NCI-H82 treated with DMSO at 0.1 percent for 48 hours (cell line): ENCODE data around the gene SMIM14.
"Not testable (repeated sequence)": the region's sequence is repeated elsewhere in the genome, so short reads cannot be mapped to it uniquely, and the experiment has no call there.

ENCODE experiments used
- DNase-seq: peaks from one replicate; lab custom pipeline; 2025; ENCODE audit not compliant: unreplicated experiment; lab: John Stamatoyannopoulos, UW

SMIM14 gene

DNA sequence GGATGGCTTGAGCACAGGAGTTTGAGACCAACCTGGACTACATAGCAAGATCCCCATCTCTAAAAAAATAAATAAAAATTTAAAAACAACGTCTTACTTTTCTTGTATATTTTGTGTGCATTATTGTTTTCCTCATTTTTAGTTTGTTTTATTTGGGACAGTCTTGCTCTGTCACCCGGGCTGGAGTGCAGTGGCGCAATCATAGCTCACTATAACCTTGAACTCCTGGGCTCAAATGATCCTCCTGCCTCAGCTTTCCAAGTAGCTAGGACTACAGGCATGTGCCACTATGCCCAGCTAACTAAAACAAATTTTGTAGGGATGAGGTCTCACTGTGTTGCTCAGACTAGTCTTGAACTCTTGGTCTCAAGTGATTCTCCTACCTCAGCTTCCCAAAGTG, 9.5 kb upstream of the SMIM14 start:
- no peak for DNase-seq

DNA sequence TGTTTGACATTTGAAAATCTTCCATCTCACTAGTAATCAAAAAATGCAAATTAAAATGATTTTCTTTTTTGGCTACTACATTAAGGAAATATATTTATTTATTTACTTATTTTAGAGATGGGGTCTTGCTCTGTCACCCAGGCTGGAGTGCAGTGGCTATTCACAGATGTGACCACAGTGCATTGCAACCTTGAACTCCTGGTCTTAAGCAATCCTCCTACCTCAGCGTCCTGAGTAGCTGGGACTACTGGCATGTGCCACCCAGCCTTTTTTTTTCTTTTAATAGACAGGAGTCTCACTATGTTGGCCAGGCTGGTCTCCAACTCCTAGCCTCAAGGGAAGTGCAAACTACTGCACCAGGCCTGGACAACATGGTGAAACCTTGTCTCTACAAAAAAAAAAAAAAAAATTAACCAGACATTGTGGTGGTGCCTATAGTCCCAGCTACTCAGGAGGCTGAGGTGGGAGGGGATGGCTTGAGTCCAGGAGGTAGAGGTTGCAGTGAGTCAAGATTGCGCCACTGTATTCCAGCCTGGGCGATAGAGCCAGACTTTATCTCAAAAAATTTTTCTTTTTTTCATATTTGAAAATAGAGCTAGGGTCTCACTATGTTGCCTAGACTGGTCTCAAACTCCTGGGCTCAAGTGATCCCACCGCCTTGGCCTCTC, 4.4 kb upstream of the SMIM14 start:
- no peak for DNase-seq

DNA sequence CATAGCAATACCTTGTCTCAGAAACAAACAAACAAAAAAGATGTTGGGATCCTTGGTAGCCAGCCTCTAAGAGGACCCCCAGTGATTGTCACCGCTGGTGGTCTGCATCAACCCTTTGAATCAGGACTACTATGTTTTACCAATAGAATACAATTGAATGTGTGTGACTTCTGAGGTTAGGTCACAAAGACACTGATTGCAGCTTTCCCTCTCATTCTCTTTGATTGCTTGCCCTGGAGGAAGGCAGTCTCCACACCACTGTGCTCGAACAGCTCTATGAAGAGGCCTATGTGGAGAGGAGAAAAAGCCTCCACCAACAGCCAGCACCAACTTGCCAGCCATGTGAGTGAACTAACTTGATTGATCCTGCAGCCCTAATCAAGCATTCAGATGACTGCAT, 2.8 kb upstream of the SMIM14 start:
- DNase-seq: no peak

DNA sequence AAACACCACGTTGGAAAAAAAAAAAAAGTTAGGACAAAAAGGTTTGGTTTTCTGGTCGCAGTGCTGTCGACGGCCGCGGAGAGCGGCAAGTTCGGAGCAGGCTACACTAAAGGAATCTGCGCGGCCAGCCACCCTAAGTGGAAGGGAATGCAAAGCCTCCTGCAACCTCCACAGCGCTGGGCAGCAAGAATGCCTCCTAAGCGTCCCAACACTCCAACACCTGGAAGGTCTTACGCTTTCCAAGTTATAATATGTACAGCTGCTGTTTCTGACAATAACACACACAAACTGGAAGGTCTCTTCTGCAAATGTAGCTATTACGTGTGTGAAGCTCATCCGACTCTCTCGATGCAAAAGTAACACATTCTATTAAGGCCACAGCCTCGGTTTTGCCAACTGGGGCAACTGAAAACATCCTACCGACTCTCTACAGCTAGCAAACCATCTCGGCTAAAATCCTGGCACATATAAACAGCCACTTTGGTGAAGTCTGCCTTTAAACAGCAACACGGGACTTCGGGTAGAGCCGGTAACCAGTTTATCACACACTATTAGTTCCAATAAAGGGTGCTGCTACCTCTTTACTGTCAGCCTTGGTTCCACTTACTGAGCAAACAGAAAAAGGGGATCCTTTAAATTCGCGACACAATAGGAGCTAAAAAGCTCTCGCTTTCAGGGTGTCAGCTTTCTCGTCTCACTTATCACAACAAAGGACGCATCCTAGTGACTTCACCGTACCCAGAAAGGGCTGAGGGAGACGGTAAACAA, 895 bp downstream of the SMIM14 start:
- DNase-seq: peak; percentile 1

DNA sequence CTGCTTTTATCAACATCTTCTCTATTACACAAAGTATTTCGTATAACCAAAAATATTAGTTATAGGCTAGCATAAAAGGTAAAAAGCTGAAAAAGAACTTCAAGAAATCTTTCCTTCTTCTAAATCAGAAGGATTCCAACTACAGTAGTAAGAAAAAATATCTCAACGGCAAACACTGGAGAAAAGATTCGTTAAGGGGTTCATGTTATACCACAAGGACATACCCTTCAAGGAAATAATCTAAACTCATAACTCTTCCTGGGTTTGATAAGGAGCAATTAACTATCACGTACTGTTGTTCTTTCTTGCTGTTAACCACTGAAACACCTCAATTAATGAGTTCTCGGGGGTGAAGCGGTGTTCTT, 1.5 kb downstream of the SMIM14 start:
- no peak for DNase-seq

DNA sequence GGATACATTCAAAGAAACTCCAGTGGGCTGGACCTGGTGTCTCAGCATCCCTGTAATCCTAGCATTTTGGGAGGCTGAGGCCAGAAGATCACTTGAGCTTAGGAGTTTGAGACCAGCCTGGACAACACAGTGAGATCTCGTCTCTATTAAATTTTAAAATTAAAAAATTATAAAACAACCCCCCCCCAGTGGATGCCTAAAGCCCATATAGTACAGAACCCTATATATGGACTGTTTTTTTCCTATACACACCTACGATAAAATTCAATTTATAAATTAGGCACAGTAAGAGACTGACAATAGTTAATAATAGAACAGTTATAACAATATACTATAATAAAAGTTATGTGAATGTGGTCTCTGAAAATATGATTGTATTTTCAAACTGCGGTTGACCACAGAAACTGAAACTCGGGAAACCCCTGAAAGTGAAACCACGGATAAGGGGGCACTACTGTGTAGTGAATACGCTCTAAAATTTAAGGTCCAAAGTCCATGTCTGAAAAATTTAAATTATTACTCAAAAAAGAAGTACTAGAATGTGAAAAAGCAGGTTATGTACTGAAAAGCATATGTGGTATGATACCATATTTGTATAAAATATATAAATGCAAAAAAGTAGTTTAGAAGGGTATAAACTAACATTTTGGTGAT, 2.0 kb downstream of the SMIM14 start:
- no peak for DNase-seq

DNA sequence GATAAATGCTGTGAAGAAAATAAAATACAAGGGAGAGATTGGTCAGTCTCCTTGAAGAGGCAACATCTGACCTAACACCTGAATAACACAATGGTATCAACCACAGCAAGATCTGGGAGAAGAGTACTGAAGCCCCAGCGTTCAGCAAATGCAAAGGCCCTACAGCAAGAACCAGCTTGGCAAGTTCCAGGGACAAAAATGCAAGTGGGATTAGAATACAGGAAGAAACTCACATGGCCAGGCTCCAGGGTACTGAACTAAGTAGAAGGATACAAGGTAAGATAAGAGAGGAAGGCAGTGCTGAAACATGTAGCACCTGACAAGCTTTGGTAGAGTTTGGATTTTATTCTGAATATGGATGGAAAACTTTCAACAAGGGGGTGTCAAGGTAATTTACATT, 3.6 kb downstream of the SMIM14 start:
- no peak for DNase-seq

DNA sequence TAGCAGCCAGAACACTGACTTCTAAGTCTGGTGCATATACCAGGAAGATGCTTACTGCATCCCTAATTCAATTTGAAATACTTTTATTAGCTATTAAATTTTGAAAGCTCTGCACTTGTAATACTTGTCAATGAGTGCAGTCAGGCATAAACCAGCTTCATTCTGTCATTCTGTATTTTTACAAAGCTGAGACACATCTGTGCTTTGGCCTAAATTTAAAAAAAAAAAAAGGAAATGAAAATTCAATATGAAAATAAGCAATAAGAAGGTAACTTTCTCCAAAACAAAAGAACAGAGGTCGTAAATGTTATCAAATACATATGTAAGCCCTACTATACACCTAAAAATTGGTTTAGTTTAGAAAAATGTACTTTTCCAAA, 7.0 kb downstream of the SMIM14 start:
- DNase-seq: no peak

DNA sequence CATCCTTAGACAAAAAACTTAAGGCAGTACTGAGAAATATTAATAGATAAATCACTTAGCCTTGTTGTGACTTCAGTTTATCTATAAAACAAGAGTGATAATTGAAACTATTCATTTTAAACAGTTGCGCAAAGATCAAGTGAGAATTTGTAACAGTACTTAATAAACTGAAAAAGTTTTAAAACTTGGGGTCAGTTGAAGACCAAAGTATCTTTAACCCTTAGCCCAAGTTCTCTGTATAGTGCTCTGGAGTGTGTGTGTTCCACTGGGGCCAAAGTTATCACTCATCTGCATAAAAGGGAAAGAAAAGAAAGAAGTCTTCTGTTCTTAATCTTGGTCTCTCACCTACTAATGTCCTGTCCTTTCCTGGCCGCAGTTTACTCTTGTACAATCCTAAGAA, 11.3 kb downstream of the SMIM14 start:
- no peak for DNase-seq

DNA sequence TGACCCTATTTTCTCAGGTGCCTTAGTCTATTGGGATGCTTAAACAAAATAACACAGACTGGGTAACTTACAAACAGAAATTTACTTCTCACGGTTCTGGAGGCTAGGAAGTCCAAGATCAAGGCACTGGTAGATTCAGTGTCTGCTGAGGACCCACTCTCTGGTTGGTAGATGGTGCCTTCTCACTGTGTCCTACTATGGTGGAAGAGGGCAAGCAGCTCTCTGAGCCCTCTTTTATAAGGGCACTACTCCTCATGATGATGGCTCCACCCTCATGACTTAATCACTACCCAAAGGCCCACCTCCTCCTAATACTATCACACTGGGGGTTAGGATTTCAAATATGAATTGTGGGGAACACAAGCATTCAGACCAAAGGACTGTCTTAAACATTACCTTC, 11.8 kb downstream of the SMIM14 start:
- no peak for DNase-seq

DNA sequence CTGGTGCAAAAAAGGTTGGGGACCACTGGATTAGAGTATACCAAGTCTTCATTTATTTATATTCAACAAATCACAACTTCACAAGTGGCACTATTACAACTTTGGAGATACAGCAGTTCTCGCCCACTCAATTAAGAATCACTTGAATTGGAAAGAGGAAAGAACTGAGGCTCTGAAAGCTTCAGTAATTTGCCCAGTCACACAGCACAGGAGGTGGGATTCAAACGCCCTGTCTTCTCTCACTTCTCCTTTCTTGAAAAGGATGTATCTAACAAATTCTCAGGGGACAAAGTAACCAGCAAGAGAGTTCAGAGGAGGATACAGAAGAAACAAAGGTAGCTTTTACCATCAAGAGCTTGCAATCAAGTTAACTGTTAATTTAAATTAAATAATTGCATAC, 12.4 kb downstream of the SMIM14 start:
- DNase-seq: no peak

DNA sequence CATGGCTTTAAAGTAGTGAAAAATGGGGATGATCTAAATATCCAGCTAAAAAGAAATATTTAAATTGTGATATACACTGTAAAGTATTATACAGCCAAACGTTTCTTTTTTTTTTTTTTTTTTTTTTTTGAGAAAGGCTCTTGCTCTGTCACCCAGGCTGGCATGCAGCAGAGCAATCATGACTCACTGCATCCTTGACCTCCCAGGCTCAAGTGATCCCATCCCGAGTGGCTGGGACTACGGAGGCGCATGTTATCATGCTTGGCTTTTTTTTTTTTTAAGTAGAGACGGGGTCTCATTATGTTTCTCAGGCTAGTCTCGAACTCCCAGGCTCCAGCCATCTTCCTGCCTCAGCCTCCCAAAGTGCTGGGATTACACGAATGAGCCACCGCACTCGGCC, 17.1 kb downstream of the SMIM14 start:
- no peak for DNase-seq

DNA sequence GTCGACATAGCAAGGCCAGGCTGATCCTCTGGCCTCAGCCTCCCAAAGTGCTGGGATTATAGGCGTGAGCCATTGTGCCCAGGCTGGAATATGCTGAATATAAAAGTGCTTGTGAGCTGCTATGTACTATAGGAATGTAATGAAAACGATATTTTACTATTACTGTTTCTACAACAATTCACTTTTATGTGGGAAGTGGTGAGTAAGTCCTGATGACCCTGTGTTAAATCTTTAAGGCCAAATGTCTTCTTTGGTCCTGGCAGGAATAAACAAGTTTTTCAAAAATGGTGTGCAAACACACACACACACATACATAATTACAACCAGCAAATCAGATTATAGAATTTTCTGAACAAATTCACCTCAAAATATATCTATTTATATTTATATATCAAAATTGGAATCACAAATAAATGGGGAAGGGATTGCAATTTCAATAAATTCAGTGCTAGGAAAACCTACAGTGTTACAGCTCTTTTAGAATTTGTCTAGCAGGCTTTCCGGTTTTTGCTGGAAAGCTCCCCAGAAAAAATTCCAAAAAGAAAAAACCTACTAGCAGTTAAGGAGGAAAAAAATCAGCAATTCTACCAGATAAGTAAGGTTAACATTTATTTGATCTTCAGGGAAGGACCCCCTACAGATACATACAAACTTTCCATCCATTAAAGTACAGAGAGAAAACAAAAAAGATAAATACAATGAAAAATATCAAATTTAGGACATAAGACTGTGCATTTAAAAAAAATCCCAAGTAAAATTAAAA, 17.9 kb downstream of the SMIM14 start:
- no peak for DNase-seq

DNA sequence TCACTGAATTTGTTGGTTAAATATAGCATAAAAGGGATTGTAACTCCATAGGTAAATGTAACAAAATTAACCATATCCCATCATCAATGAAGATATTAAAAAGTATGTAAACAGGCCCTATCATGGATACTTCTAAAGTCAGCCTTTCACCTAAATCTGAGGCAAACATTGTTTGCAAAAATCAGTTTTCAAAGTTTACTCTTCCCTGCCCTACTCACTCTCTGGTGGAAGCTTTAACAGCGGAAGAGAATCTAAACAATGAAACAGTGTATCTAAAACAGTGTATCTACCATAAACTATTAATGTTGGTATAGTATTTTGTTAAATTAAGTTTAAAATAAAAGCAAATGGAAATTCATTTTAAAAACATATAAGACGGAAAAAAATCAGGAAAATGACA, 21.1 kb downstream of the SMIM14 start:
- DNase-seq: no peak

DNA sequence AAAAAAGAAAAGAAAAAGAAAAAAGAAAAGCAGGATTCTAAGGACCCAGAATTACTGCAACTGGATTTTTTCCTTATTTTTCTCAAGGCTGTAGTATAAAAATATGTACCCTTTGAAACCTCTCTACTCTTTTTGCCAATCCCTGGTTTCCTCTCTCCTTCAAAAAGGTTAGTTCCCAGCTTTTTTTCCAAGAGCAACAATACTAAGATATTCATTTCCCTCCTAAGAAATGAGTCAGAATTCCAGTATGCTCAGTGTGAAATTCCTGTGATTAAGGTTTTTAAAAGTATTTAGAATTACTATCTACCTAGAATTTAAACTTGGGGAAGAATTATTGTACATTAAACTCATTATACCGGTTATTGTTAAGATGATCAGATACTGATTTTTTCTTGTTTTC, 22.0 kb downstream of the SMIM14 start:
- no peak for DNase-seq

DNA sequence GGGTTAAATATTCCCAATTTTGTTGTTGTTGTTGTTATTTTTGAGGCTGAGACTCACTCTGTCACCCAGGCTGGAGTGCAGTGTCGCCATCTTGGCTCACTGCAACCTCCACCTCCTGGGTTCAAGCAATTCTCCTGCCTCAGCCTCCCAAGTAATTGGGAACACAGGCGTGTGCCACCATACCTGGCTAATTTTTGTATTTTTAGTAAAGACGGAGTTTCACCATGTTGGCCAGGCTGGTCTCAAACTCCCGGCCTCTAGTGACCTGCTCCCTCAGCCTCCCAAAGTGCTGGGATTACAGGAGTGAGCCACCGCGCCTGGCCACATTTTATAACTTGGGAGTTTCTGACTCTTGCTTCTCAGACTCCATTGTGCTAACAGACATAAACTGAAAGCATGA, 22.6 kb downstream of the SMIM14 start:
- not testable (repeated sequence) for DNase-seq

DNA sequence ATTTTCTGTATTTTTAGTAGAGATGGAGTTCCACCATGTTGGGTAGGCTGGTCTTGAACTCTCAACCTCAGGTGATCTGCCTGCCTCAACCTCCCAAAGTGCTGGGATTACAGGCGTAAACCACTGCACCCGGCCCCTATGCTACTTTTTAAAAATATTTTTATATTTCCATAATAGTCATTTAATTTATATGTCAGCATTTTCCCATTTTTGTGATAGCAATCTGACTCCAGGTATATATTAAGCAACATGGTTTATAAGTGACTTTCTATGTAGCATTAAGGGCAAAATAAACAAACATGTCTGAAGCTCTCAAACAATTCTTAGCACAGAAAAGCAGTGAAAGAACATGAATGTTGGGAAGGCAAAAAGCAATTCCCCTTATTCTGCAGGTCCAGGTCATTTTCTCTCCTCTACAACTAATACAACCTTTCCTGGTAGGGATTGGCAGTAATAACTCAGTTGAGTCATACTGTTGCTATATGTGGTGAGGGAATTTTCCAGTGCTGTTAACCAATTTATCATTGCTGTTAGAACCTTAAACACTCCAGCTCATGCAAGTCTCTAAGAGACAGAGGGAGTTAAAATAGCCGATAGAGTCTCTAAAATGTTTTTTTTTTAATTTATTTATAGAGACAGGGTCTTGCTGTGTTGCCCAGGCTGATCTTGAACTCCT, 24.0 kb downstream of the SMIM14 start:
- no peak for DNase-seq

DNA sequence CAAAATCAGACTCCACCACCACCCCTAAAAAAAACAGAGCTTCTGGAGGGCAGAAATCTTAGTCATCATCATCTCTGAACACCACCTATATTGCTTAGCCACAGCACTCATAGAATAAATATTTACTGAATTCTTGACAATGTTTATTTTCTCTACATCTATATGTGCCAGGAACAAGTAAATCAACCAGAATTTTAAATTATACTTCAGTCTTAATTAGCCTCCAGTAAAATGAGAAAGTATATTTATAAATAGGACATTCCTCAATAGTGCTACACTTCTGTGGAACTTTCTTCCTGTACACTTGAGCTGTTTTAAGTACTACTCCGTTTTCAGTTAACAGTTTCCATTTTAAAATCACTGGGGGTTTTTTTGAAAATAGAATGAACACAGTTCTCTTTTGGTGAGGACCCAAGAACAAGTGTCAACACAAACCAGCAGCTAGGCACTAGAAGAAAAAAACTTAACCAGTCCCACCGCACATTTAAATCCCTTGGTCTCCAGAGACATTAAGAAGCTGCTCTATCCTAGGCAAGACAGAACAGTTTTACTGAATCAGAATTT, 25.5 kb downstream of the SMIM14 start:
- DNase-seq: no peak

DNA sequence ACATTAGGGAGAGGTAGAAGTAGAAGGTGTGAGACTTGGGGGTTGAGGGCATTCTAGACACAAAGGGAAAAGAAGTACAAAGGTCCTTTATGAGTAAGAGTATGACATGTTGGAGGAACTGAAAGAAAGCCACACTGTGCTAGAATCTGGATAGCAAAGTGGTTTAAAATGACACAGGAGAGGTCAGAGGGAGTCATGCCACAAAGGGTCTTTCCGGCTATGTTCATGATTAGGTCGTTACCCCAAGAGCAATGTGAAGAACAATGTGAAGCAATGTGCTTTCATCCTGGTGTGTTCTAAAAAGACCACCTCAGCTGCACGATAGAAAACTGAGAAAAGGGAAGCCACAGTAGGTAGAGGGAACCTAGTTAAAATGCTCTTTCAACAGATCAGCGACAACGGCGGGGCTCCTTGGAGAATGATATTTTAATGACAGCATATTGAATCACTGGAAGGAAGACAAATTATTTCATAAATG, 29.2 kb downstream of the SMIM14 start:
- no peak for DNase-seq

DNA sequence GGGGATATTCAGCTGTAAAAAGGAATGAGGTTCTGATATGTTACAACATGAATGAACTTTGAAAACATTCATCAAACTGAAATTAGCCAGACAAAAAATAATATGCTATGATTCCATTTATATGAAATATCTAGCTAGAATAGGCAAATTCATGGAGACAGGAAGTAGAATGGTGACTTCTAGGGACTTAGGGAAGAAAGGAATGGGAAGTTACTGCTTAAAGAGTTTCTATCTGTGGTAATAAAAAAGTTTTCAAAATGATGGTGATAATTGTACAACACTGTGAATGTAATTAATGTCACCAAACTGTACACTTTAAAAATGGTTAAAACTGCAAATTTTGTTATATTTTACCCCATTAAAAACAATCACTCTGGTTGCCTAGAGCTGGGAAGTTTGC, 30.2 kb downstream of the SMIM14 start:
- DNase-seq: no peak

DNA sequence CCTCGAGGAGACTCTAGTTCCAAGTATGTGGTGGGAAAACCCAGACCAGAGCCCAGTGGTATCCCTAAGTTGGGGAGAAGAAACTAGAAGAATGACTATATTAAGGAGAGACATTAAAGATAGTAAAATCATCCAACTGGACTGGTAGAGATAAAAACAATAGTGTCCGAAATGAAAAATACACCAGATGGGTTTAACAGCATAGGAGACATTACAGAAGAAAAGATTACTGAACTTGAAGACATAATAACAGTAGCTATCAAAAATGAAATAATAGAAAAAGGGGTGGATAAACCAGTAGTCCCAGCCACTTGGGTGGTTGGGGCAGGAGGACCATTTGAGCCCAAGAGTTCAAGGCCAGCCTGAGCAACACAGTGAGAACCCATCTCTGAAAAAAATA, 31.9 kb downstream of the SMIM14 start:
- DNase-seq: no peak
